Measurements from ENCODE around the gene TUBB2B. TPM values are rescaled to one million over a fixed set of nuclear protein-coding genes. Genes with fewer than 3 reads are reported as not detected.
"Not testable (repeated sequence)": the region's sequence is repeated elsewhere in the genome, so short reads cannot be mapped to it uniquely, and the experiment has no call there.

The TUBB2B gene
- polyA plus RNA-seq, 3 donors, result 116 to 124 (median 120) TPM

- peak in 2 of 3 donors; percentile 79 to 80 for DNase-seq (ENCODE audit: low read depth in 3 of 3, low spot score in 2 of 3)
Measured at GRCh38 chr6:3258720-3259490, 31.5 kb upstream of the TUBB2B start, which contains the start of gene PSMG4. TSS of gene PSMG4 (plus strand) at chr6:3258947. CDS start at chr6:3259023, 76 bp downstream.

GRCh38 chr6:3258201-3258600 lies 30.7 kb upstream of the TUBB2B start:
- no peak for DNase-seq (ENCODE audit: low read depth in 3 of 3, low spot score in 2 of 3)

DNA sequence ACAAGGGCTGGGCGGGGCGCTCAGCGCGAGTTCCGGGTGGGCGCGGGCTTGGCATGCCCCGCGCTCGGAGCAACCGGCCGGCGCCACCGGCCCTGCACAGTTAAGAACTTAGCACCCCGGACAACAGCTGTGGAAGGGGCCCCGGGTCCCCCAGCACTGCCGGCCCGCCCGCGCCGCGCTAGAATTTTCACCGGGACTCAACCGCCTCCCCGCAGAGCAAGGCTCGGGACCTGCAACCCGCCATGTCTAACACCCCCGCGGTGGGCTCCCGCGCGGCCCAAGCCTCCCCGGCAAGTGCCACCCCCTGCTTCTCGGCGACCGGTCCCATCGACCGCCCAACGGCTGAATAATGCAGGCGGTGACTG lies 26.1 kb upstream of the TUBB2B start:
- no peak for DNase-seq (ENCODE audit: low read depth in 3 of 3, low spot score in 2 of 3)

- no peak for DNase-seq (ENCODE audit: low read depth in 3 of 3, low spot score in 2 of 3)
Measured at GRCh38 chr6:3252861-3253596, 25.6 kb upstream of the TUBB2B start.

- DNase-seq (ENCODE audit: low read depth in 3 of 3, low spot score in 2 of 3), result no peak
Measured at GRCh38 chr6:3252369-3252768, 24.9 kb upstream of the TUBB2B start.

GRCh38 chr6:3251462-3252314 lies 24.2 kb upstream of the TUBB2B start:
- DNase-seq (ENCODE audit: low read depth in 3 of 3, low spot score in 2 of 3), result no peak

DNA sequence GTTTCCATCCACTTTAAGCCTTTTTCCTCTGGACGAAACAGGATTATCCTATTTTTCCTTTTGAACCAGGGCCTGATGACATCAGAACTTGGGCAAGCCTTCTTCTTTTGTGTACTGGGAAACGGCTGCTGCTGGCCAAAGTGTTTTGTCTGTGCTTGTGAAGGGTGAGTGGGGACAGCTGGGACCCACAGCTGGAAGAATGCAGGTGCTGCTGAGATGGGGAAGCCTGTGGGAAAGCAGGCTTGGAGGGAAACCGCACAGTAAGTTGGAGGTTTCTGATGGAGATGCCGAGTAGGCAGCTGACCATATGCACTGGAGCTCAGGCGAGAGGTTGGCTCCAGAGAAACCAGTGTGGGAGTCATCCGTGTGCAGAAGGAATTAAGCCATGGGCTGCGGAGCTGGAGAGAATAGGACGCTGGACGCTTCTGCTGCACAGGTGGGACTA lies 22.8 kb upstream of the TUBB2B start:
- DNase-seq (ENCODE audit: low read depth in 3 of 3, low spot score in 2 of 3), result no peak

DNA sequence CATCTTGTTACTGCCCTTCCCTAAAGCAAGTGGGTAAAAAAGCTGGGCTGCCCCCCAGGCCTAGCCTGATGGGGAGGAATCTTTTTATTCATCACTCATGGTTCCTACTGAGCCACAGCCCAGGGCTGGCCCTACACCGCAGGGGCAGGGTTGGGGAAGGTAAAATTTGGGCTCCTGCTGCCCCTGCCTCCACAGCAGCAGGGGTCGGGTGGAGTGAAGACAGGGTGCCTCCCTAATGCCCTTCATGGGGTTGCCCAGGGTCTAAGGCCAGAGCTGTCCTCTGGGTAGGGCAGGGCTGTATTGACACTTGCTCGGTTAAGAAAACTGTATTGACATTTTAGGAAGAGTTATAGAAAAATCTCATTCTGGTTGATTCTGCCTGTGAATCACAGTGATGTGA lies 22.4 kb upstream of the TUBB2B start:
- DNase-seq (ENCODE audit: low read depth in 3 of 3, low spot score in 2 of 3), result no peak

GRCh38 chr6:3247255-3248146 lies 20.0 kb upstream of the TUBB2B start:
- DNase-seq (ENCODE audit: low read depth in 3 of 3, low spot score in 2 of 3), result no peak

- no peak for DNase-seq (ENCODE audit: low read depth in 3 of 3, low spot score in 2 of 3)
Measured at GRCh38 chr6:3245216-3245615, 17.8 kb upstream of the TUBB2B start.

DNA sequence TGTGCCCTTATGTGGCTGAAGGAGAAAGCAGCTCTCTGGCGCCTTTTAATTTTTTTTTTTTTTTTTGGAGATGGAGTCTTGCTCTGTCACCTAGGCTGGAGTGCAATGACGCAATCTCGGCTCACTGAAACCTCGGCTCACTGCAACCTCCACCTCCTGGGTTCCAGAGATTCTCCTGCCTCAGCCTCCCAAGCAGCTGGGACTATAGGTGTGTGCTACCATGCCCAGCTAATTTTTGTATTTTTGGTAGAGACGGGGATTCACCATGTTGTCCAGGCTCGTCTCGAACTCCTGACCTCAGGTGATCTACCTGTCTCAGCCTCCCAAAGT lies 17.3 kb upstream of the TUBB2B start:
- not testable (repeated sequence) for DNase-seq (ENCODE audit: low read depth in 3 of 3, low spot score in 2 of 3)

DNA sequence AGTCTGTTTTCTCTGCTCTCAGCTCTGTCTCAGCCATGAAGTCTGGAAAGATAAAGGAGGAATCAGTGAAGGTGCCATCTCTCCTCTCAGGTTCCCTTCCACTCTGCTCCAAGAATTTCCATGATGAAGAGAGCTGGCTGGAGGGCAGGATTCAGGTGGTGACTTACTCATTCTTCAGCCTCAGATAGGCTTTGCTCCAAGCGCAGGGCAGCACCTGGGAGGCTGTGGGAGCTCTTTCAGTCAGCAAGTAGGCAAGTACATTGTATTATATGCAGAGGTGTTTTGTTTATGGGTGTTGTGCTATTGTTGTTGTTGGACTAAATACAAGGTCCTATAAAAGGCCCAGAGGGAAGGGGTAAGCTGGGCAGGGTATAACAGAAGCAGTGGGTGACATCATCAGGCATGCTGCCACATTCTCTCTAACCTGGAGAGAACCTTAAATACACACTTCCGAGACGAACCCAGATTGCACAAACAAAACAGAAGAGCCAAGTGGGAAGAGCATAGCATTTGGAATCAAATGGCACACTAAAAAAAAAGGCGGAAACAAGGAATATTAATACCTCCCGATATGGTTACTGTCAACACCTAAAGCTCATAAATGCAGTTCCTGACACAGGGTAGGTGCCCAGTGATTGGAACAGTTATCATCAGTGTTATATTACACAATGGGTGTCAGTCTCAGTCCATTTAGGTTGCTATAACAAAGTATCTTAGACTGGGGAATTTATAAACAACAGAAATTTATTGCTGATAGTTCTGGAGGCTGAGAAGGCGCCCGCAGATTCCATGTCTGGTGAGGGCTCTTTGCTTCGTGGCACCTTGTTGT lies 16.8 kb upstream of the TUBB2B start:
- no peak for DNase-seq (ENCODE audit: low read depth in 3 of 3, low spot score in 2 of 3)

GRCh38 chr6:3242768-3243167 lies 15.3 kb upstream of the TUBB2B start:
- no peak for DNase-seq (ENCODE audit: low read depth in 3 of 3, low spot score in 2 of 3)

- not testable (repeated sequence) for DNase-seq (ENCODE audit: low read depth in 3 of 3, low spot score in 2 of 3)
Measured at GRCh38 chr6:3241745-3242144, 14.3 kb upstream of the TUBB2B start.

DNA sequence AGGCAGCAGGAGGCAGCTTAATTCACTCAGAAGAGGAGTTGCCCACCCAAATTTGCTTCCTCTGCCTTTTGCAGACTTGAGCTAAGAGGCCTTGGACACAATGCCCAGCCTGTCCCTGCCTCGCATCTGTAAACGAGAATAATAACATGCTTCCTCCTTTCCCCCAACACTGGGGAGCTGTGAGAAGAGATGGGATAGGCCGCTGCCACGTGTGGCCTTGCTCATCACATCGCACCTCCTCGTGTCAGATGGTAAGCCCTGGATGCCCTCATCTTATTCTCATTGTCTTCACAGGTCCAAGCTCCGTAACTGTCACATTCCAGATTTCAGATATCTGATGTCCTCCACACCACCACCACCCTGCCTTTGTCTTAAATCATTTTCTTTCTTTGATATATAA lies 13.1 kb upstream of the TUBB2B start:
- no peak for DNase-seq (ENCODE audit: low read depth in 3 of 3, low spot score in 2 of 3)

- DNase-seq (ENCODE audit: low read depth in 3 of 3, low spot score in 2 of 3), result no peak
Measured at GRCh38 chr6:3239110-3239830, 11.8 kb upstream of the TUBB2B start.

- DNase-seq (ENCODE audit: low read depth in 3 of 3, low spot score in 2 of 3), result no peak
Measured at GRCh38 chr6:3237761-3238662, 10.6 kb upstream of the TUBB2B start.

GRCh38 chr6:3236005-3236404 lies 8.6 kb upstream of the TUBB2B start:
- DNase-seq (ENCODE audit: low read depth in 3 of 3, low spot score in 2 of 3), result no peak
